CD4-positive, alpha-beta T cell treated with Interleukin-12 subunit alpha and Interleukin-12 subunit beta, for 1 hour (primary cell): Measurements from ENCODE around the gene WDFY3.
"Not testable (repeated sequence)": the region's sequence is repeated elsewhere in the genome, so short reads cannot be mapped to it uniquely, and the experiment has no call there.

Experiments
- DNase-seq: peaks from one replicate; pipeline ENCODE4 v3.0.0-alpha.2; 2020

WDFY3 gene

DNA sequence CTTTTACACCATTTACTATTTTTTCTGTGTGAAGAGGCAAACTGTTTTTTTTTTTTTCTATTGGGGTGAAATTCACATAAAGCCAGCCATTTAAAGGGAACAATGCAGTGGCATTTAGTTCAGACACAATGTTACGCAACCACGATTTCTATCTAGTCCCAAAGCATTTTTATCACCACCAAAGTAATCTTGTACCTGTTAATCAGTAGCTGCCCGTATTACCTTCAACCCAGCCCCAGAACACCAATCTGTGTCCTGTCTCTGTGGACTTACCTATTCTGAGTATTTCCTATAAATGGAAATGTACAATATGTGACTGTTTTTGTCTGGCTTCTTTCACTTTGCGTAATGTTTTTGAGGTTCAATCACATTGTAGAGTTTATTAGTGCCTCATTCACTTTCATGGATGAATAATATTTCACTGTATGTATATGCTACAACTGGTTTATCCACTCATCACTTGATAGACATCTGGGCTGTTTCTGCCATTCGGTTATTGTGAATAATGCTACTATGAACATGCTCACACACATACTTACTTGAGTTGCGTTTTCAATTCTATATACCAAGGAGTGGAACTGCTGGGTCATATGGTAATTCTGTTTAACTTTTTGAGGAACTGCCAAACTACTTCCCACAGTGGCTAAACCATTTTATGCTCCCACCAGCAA is 267.4 kb downstream of the WDFY3 start:
- DNase-seq: no peak

DNA sequence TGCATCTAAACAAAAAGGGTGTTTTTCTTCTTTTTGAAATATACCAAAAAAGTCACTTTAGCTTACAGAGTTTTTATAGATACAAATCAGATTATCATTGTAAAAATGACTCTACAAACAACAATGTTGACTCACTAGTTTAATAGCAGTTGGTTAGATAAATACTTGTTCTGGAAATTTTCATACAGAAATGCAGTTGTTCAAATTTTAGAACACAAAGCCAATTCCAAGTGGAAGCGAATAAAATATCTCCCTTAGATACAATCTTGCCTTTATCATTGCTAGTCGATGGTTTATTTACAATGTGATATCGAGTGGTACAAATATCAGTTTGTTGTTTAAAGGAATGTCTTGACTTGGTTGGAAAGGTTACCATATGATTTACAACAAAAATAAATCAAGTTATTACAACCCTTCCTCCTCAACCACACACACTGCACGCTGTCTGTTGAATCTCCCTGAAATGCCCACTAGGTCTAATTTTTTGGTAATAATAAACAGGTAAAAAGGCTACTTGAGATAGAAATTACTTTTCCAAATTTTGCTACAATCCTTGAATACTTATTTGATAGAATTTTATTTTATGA is 268.8 kb downstream of the WDFY3 start:
- DNase-seq: no peak

DNA sequence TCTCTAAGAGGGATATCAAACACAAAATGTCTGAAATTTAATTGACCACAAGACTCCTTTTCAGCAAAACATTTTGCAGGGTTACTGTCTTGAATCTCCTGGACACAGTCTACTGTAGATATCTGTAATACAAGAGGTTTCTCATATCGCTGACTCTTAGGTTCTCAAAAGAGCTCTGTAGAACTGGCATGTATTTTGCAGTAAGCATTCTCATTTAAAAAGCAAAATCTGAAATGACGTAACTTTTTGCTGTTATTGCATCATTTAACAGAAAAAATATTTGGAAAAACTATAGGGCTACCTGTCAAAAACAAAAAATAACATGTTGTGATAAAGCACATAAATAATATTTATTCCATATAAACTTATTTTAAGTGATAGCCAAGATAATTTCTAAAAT is 269.3 kb downstream of the WDFY3 start:
- no peak for DNase-seq

DNA sequence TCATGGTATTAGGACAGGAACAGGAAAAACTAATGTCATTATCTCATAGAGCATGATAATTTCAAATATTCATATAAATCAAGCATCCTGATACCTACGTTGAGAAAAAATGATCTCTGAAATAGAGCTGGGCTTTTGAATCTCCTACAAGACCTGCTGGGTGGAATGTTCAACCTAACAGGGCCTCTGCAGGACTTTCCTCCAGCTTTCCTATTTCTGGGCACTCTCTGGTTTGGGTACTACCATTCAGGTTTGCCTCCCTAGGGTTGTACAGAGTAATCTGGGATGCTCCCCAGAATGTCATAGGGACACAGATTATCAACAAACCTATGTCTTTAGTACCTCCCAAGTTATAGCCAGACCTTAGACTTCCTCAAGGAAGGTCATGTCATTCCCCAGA is 274.7 kb downstream of the WDFY3 start:
- no peak for DNase-seq

DNA sequence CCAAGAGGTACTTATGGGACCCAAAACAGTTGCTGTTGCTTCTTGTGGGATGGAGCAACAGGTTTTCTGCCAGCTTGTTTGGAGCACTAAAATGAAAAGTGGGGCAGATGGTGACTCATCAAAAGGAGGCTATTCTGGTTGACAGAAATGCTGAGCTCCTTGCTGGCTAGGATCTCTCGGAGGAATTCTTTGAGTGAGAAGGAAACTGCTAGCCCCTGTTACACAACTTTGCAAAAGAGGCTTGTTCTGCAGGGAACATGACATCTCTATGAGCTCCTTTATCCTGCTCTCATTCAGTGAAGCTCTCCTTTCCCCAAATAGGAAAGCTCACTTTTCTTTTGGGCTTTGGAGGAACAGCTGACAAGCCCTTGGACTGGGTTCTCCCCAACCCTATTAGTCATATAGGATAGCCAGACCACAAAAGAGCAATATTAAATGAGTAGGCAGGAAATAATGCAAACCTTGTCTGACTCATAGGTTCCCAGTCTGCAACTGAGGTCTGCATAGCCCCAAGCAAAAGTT is 275.3 kb downstream of the WDFY3 start:
- DNase-seq: no peak

DNA sequence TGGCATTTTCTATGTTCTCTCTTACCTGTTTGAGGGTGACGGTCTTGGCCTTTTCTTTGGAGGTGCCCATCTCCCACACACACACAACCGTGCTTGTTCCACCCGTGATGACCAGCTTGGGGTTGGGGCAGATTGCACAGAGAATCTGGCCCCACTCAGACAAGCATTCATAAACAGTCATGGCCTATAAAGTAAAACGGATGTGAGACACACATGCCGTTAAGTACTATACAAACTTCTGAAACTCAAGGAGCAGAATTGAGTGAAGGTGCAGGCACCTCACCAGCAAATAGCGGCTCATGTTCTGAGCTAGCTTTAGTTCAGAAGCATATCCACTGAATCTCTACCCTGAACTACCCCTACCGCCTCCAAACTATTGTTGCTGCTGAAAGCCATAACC is 276.0 kb downstream of the WDFY3 start:
- no peak for DNase-seq

DNA sequence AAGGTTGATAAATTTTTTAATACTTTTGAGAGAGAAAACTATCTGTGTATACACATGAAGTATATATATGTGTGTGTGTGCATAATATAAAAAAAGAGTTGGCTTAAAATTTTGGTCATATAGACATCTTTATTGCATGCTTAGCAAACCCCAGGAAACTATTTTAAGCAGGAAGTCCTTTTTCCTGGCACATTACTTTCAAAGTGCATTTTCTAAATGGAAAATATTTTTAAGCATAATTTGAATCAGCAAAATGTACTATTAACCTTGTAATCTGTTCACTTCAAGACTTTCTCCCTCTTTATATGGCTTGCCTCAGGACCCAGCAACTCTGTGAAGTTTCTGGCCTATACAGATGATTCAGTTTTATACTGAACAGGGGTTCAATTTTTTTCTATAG is 277.3 kb downstream of the WDFY3 start:
- DNase-seq: no peak

DNA sequence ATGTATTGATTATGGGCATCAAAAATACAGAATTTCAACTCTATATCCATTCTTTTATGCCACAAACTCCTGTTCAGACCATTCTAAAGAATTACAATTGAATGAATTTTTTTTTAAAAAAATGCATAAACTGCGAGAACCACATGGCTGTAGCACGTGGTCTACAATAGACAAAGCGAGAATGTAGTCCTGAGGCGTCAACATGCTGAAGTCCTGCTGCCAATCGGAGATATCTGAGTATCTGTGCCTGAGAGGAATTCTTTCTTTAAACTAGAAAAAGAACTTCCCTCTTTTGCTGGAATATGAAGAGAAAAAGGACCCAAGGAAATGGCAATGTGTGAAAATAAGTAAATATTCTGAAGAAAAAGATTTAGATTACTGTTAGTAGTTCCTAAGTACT is 277.9 kb downstream of the WDFY3 start:
- DNase-seq: no peak

DNA sequence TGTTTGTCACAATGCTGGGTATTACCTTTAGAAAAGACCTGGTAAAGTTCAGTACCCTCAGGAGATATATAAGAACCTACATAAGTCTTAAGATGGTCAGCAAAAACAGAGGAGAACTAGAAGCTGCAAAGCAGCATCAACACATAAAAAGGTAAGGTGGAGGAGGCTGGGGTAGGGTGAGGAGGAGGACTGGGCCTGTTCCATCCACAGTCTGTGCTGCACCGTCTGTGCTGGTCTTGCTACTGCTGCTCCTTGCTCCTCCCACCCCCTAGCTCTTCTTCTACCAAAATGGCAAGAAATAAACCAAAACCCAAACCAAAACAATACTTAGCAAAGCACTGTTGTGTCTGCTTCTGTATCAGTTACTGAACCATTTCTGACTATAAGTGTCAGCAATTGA is 281.4 kb downstream of the WDFY3 start:
- no peak for DNase-seq

DNA sequence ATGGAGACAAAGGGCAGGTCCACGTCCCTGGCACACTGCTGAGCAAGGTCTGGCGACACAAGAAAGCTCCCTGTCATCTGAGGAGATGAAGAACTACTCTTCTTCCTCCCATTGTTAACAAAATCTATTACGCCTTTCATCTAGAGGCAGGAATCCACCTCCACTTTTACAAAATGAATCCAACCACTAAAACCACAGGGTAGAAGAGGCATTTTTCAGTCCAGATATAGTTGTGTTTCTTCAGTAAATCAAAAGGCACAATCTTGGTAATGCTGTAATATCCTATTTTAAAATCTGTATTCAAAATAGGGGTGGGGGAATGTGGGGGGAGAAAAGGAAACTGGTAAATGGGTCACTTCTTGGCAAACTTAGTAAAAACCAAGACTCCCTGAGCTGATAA is 282.1 kb downstream of the WDFY3 start:
- no peak for DNase-seq

DNA sequence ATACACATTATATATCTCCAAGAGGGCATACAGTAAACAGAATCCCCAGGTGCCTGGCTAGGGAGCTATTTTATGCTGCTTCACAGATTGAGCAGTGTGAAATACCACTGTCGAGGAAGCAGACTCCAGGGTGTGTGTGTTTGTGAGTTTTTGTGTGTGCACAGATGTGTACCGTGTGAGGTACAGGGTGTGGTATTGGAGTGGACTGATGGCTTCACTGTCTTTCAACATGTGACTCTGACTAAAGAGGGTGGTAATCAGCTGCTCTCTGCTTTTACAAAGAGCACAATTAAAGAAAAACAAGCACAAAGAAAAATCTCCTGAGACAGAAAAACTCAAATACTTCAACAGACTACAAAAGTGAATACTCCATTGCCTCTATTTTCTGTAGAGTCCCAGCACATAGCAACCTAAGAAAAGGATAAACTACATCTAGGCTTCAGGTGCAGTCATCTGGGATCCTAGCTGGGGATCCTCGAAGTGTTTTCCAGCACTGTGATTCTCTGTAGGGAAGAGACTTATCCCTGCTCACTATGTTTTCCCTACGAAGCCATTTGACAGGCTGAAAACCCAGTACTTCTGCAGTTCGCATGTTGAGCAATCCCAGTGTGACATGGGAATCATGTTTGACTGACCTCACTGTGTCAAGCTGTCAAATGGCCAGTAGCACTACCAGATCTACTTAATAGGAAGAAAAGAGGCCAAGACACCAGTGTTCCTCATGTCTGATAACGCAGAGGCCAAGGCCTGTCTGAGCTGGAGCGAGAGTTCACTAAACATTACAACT is 283.2 kb downstream of the WDFY3 start:
- no peak for DNase-seq

DNA sequence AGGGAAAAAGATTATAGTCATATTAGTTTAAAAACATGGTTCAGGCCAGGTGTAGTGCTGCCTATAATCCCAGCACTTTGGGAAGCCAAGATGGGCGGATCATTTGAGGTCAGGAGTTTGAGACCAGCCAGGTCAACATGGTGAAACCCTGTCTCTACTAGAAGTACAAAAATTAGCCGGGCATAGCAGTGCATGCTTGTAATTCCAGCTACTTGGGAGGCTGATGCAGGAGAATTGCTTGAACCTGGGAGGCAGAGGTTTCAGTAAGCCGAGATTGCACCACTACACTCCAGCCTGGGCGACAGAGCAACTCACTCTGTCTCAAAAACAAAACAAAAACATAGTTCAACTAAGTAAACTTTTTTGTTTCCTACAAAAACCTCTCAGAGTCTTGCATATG is 283.8 kb downstream of the WDFY3 start:
- DNase-seq: not testable (repeated sequence)

DNA sequence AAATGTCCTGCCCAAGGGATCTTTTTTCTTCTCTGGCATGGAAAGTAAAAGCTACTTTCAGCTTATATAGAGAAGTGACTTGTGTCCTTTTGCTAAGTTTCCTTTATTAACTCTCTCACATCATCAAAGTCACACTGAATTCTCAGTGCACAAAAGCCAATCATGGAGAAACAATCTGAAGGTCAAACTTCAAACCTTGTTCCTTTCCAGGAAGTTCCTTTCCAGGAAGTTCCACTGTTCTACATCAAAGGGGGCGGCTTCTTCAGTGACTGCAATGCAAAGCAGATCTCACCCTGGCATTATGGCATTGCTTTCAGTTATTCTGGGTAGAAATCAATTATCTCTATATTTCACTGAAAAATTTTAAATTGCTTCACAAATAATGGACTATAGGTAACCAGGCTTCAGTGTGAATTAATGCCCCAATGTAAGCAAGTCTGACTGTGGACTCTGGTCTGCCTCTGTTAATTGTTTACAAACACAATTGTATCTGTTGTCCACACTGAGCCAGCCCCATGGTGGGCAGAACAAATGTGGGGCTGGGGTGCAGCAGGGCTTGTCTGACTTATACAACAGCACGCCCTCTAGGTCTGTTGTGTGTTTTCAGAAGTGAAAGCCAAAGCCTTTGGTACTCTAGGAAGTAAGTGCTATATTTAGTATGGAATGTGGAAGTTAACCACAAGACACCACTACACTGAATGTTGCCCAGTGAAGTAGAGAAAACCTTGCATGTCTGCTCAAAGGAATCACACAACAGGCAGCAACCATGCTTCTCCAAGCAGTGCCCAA is 284.8 kb downstream of the WDFY3 start:
- DNase-seq: no peak

DNA sequence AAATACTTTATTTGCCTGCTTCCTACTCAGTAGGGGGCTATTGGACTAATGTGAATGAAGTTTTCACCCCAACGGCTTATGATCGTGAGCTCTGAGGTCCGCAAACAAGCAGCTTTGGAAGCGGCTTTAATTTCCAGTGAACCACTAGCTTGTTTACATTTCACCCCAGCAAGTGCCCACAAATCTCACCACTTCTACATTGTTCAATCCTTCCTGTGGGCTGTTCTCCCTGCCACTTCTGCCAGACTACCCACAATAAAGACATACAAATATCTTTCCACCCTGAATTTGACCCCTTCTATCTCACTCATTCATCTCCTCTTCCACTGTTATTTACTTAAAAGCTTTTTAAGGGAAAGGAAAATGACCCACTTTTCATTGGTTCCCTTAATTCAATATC is 285.5 kb downstream of the WDFY3 start:
- DNase-seq: no peak

DNA sequence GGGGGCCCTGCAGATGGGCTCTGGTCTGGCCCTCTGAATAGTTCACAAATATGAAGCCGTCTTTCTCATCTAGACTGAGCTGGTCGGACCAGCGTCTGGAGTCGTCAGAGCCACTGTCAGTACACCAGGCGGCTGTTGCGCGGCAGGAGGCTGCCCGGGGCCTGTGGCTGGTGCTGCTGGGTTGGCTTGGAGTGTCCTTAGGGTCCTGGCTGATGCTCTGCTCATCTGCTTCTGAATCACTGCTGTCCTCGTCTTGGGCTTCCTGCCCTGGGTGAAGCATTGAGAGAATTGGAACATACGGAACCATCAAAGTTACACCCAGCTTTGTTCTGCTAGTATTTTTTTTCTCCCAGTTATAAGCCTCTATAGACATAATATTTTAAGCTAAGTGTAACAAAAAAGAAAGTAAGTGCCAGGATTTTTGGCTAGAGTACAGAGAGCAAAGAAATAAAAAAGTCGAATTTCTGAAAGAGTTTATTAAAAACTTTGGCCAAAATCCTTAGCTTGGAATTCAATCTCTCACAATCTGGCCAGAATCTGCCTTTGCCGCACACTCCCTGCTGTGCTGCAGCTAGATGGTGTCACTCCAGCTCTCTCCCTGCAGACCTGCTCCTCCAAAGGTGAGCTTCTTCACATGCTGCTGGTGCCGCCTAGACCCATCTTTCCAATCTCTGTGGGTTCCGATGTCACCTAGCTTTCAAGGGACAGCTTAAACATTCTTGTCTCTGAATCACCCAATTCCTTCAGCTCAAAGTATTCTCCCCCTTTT is 287.3 kb downstream of the WDFY3 start:
- DNase-seq: no peak

DNA sequence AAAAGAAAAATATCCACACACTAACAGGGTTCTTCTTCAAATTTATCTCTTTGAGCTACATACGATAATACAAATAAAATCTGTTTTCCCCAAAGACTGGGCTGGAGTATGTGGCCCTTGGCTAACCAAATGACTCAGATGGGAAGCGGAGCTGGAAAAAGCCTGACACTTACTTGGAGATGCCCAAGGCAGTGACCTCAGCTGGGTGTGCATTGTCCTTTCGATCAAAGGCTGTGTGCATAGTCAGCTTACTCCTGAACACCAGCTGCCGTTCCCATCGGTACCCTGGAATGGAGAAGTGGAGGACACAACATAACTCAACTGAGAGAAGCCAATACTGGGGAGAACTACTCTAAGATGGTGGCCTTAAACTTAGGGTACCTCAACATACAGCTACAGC is 288.5 kb downstream of the WDFY3 start:
- no peak for DNase-seq

DNA sequence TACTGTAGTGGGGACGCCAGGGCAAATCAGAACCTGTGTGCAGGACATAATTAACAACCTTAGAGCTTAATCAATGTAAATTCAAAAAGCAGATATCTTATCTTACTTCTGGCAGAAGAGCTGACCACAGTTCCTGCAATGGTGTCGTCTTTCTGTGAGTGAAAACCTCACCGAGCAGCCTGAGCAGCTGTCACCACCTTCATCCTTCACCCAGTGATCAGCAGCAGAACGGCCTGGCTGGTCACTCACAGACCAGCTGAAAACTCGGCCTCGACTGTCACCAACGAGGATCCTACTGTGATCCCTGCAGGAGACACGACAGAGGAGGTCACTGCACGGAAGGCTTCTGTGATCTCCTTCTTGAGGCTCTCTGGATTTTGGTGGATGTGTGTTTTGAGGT is 289.4 kb downstream of the WDFY3 start:
- no peak for DNase-seq

DNA sequence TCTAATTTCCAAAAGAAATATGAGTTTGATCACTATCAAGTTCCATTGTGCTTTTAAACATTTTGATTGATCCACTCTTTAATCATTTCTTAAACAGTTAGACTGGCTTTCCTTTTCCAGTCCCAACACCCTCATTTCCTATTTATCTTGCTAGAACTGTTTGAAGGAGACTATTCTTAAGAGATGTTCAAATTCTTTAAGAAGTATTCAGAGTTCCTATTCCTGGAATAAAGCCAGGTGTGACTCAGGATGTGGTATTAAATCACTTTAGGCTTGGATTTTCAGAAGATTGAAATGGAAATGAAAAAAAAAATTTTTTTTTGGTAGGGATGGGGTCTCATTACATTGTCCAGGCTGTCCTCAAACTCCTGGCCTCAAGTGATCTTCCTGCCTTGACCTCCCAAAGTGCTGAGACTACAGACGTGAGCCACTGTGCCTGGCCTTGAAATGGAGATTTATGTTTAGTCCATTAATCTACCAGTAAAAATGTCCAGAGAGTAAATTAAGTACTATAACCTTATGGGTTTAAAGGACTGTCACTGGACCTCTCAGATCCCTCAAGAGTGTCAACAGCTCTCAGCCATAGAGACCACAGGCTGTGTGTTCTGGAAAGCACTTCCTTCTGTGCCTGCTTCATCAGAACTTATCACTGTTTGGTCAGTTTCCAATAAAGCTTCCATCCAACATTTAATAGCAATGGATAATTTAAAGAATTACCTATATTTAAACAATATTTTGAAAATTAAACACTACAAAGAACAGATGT is 292.8 kb downstream of the WDFY3 start:
- DNase-seq: no peak

DNA sequence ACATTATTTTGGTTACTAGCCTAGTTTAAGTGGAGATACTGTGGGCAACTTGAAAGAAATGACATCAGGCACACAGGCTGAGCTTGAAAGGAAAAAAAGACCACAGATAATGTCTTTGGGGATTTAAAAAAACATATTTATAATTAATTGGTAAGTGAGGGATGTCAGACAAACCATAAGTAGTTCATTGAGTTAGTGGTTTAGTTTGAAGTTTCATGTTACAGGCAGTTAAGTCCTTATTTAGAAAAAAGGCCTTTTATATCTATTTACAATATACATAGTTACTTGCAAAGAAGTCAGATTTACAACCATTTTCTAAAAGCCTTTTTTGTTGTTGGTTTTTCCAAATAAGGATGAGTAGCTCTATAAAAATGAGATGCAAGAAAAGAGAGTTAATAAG is 294.3 kb downstream of the WDFY3 start:
- no peak for DNase-seq

DNA sequence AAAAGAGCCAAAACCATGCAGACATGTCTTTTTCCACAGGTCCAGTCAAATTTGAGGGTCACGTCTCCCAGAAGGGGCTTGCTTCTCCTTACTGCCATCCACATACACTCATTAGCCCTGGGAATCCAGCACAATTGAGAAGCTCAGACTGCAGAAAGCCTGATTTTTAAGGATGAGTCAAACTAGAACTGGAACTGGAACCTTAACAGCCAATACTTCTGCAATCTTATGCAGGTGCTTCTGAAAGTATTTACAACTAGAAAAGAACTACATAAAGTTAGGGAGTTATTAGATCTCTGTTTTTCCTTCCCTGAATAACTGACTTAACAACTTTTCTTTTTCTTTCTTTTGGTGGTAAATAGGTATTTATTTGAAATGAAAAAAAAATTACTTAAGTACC is 297.3 kb downstream of the WDFY3 start:
- no peak for DNase-seq

DNA sequence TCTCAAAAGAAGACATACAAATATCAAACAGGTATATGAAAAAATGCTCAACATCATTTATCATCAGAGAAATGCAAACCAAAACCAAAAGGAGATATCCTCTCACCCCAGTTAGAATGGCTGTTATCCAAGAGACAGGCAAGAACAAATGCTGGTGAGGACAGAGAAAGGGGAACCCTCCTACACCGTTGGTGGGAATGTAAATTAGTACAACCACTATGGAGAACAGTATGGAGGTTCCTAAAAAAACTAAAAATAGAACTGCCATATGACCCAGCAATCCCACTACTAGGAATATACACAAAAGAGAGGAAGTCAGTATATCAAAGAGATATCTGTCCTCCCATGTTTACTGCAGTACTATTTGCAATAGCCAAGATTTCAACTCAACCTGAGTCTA is 300.1 kb downstream of the WDFY3 start:
- no peak for DNase-seq

DNA sequence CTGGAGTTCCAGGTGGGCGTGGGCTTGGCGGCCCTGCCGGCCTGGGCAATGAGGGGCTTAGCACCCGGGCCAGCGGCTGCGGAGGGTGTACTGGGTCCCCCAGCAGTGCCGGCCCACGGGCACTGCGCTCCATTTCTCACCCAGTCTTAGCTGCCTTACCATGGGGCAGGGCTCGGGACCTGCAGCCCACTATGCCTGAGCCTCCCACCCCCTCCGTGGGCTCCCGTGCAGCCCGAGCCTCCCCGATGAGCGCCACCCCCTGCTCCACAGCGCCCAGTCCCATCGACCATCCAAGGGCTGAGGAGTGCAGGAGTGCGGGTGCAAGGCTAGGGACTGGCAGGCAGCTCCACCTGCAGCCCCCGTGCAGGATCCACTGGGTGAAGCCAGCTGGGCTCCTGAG is 301.7 kb downstream of the WDFY3 start:
- DNase-seq: not testable (repeated sequence)
